H1 (cell line): ENCODE measurements around the gene NEB. TPM values are rescaled to one million over a fixed set of nuclear protein-coding genes. Genes with fewer than 3 reads are reported as not detected.

Experiments used
- CTCF ChIA-PET: fragments of 300-600 bp; sonication (Branson Sonifier 250); formaldehyde crosslinking; loops from one replicate; lab custom pipeline; 2021; ENCODE audit not compliant: partially characterized antibody; lab: Charles Lee
- POLR2A ChIA-PET: fragments of 300-600 bp; sonication (Branson Sonifier 250); formaldehyde crosslinking; loops from one replicate; lab custom pipeline; 2021; ENCODE audit warnings: inconsistent platforms; ENCODE audit not compliant: partially characterized antibody; lab: Charles Lee
- DNase-seq, 2 experiments: peaks; one replicate each; pipeline versions ENCODE4 v3.0.0 to v3.0.0-alpha.2; 2010 to 2022; ENCODE audit warnings: low spot score in 2 of 2, low read depth in 1 of 2, mixed read lengths in 1 of 2
- FAIRE-seq: peaks from 2 replicates; lab custom pipeline; 2011; peaks lifted over from hg19 to GRCh38; lab: Jason Lieb, UNC
- H2AFZ ChIP-seq: 2 replicates; pipeline ENCODE4 v1.8.1; 2012; ENCODE audit warnings: low read length, inconsistent platforms
- H2AK5ac ChIP-seq: 2 replicates; pipeline ENCODE4 v1.6.1; 2013; ENCODE audit warnings: low read depth, low read length
- H2BK120ac ChIP-seq: replicated peaks from 2 replicates; pipeline ENCODE3; 2013; ENCODE audit warnings: low read depth, low read length, inconsistent platforms
- H2BK12ac ChIP-seq: 2 replicates; pipeline ENCODE4 v1.6.1; 2013; ENCODE audit warnings: low read depth, low read length
- H2BK15ac ChIP-seq: 2 replicates; pipeline ENCODE4 v1.6.1; 2013; ENCODE audit warnings: low read length
- H2BK20ac ChIP-seq: 2 replicates; pipeline ENCODE4 v1.6.1; 2013; ENCODE audit warnings: low read length
- H2BK5ac ChIP-seq: 2 replicates; pipeline ENCODE4 v1.6.1; 2013; ENCODE audit warnings: low read depth, low read length
- H3K14ac ChIP-seq: 2 replicates; pipeline ENCODE4 v1.6.1; 2013; ENCODE audit warnings: inconsistent platforms; ENCODE audit not compliant: insufficient read length
- H3K18ac ChIP-seq: 2 replicates; pipeline ENCODE4 v1.6.1; 2013; ENCODE audit warnings: low read length; ENCODE audit errors: extremely low read depth
- H3K23ac ChIP-seq: 2 replicates; pipeline ENCODE4 v1.6.1; 2013; ENCODE audit warnings: inconsistent platforms; ENCODE audit not compliant: insufficient read length
- H3K23me2 ChIP-seq: 2 replicates; pipeline ENCODE4 v1.6.1; 2013; ENCODE audit warnings: low read depth, low read length
- H3K27ac ChIP-seq: 2 replicates; pipeline ENCODE4 v1.6.1; 2011; ENCODE audit warnings: low read depth, low read length, inconsistent platforms
- H3K27me3 ChIP-seq, 4 experiments: replicated peaks in 1 of 4; 1 replicate in 1 of 4; 2 replicates in 3 of 4; pipeline versions ENCODE4 v1.6.1 to v1.8.1; 2011 to 2013; ENCODE audit warnings: low read length in 3 of 4, mild to moderate bottlenecking in 3 of 4, inconsistent platforms in 2 of 4, mixed read lengths in 2 of 4, moderate library complexity in 1 of 4; ENCODE audit not compliant: control insufficient read depth in 3 of 4, insufficient read depth in 3 of 4; ENCODE audit errors: extremely low read depth in 1 of 4
- H3K36me3 ChIP-seq, 4 experiments: 2 replicates each; pipeline versions ENCODE4 v1.6.1 to v1.8.1; 2011 to 2013; ENCODE audit warnings: mild to moderate bottlenecking in 4 of 4, low read length in 3 of 4, moderate library complexity in 2 of 4, control low read depth in 1 of 4, inconsistent platforms in 1 of 4; ENCODE audit not compliant: insufficient read depth in 4 of 4, control insufficient read depth in 2 of 4
- H3K4ac ChIP-seq: replicated peaks from 2 replicates; pipeline ENCODE3; 2013; ENCODE audit warnings: low read length, low read depth, mixed read lengths, inconsistent platforms; ENCODE audit not compliant: insufficient read length
- H3K4me1 ChIP-seq, 4 experiments: replicated peaks in 1 of 4; 1 replicate in 1 of 4; 2 replicates in 3 of 4; pipeline versions ENCODE4 v1.6.1 to v1.8.1; 2011 to 2013; ENCODE audit warnings: low read length in 3 of 4, inconsistent platforms in 2 of 4, mixed read lengths in 1 of 4; ENCODE audit not compliant: insufficient read depth in 4 of 4, control insufficient read depth in 3 of 4
- H3K4me2 ChIP-seq, 2 experiments: 2 replicates each; pipeline versions ENCODE4 v1.6.1 to v1.8.1; 2011 to 2013; ENCODE audit warnings: low read depth in 2 of 2, low read length in 2 of 2, control low read depth in 1 of 2, inconsistent platforms in 1 of 2, mild to moderate bottlenecking in 1 of 2; ENCODE audit not compliant: insufficient read depth in 1 of 2
- H3K4me3 ChIP-seq, 4 experiments: fragments of 200-600, 300-600 bp in 1 of 4; sonication (generic), shearing (Covaris generic), sonication (Bioruptor Twin) in 1 of 4; 2 replicates each; pipeline versions ENCODE4 v1.5.1 to v1.8.1; 2011 to 2016; ENCODE audit warnings: low read length in 4 of 4, low read depth in 3 of 4, control low read depth in 2 of 4, inconsistent platforms in 2 of 4, mild to moderate bottlenecking in 2 of 4, mixed read lengths in 1 of 4, moderate library complexity in 1 of 4; ENCODE audit not compliant: insufficient read depth in 2 of 4; ENCODE audit errors: extremely low read depth in 1 of 4
- H3K56ac ChIP-seq: replicated peaks from 2 replicates; pipeline ENCODE3; 2013; ENCODE audit warnings: low read depth, mild to moderate bottlenecking, mixed read lengths, low read length, inconsistent platforms; ENCODE audit not compliant: insufficient read length
- H3K79me1 ChIP-seq: 2 replicates; pipeline ENCODE4 v1.6.1; 2013; ENCODE audit warnings: low read depth, low read length, control low read depth
- H3K79me2 ChIP-seq, 2 experiments: 2 replicates each; pipeline versions ENCODE4 v1.6.1 to v1.8.1; 2012 to 2013; ENCODE audit warnings: low read length in 2 of 2, mild to moderate bottlenecking in 2 of 2, inconsistent platforms in 1 of 2; ENCODE audit not compliant: insufficient read depth in 2 of 2, control insufficient read depth in 1 of 2
- H3K9ac ChIP-seq, 4 experiments: replicated peaks in 1 of 4; 1 replicate in 1 of 4; 2 replicates in 3 of 4; pipeline versions ENCODE4 v1.6.1 to v1.8.1; 2011 to 2013; ENCODE audit warnings: low read depth in 3 of 4, low read length in 3 of 4, control low read depth in 2 of 4, mild to moderate bottlenecking in 2 of 4, moderate library complexity in 2 of 4, inconsistent platforms in 1 of 4; ENCODE audit errors: extremely low read depth in 1 of 4
- H3K9me3 ChIP-seq, 2 experiments: 2 replicates each; pipeline versions ENCODE4 v1.6.1 to v1.8.1; 2012 to 2013; ENCODE audit warnings: mild to moderate bottlenecking in 2 of 2, moderate library complexity in 2 of 2, control low read depth in 1 of 2, inconsistent platforms in 1 of 2, low read depth in 1 of 2, low read length in 1 of 2, mixed read lengths in 1 of 2; ENCODE audit not compliant: insufficient read depth in 2 of 2
- H4K20me1 ChIP-seq, 2 experiments: replicated peaks in 1 of 2; 2 replicates each; pipeline versions ENCODE3 to v1.8.1; 2011 to 2013; ENCODE audit warnings: inconsistent platforms in 2 of 2, low read length in 2 of 2, mild to moderate bottlenecking in 1 of 2; ENCODE audit not compliant: insufficient read depth in 2 of 2, control insufficient read depth in 1 of 2
- H4K5ac ChIP-seq: 2 replicates; pipeline ENCODE4 v1.6.1; 2013; ENCODE audit warnings: low read length, low read depth, mixed read lengths, inconsistent platforms; ENCODE audit not compliant: insufficient read length
- H4K8ac ChIP-seq: 2 replicates; pipeline ENCODE4 v1.8.0; 2013; ENCODE audit warnings: mild to moderate bottlenecking, moderate library complexity, low read length, inconsistent platforms; ENCODE audit not compliant: insufficient read depth; ENCODE audit errors: extremely low read depth
- H4K91ac ChIP-seq: replicated peaks from 2 replicates; pipeline ENCODE3; 2013; ENCODE audit warnings: low read length, mixed read lengths, inconsistent platforms; ENCODE audit not compliant: insufficient read length
- NANOG ChIP-seq: IDR thresholded peaks from 2 replicates; pipeline ENCODE4 v1.6.1; 2011; ENCODE audit warnings: low read length, low read depth, mild to moderate bottlenecking, inconsistent platforms; ENCODE audit not compliant: insufficient read depth, poor library complexity, severe bottlenecking
- POLR2AphosphoS5 ChIP-seq: IDR thresholded peaks from 2 replicates; pipeline ENCODE4 v1.6.1; 2011; ENCODE audit warnings: low read depth, low read length
- RAD21 ChIP-seq, 2 experiments: IDR thresholded peaks in 1 of 2; conservative IDR thresholded peaks in 1 of 2; 2 replicates each; pipeline ENCODE4 v1.6.1; 2011; ENCODE audit warnings: low read depth in 2 of 2, low read length in 2 of 2, improper control_type of control experiment in 1 of 2, inconsistent platforms in 1 of 2, mild to moderate bottlenecking in 1 of 2, moderate library complexity in 1 of 2
- SAP30 ChIP-seq: fragments of 300-600 bp; sonication (generic); IDR thresholded peaks from 2 replicates; pipeline ENCODE4 v1.7.1; 2012; ENCODE audit warnings: low read length, moderate library complexity, mild to moderate bottlenecking, inconsistent platforms; ENCODE audit not compliant: insufficient read depth, insufficient replicate concordance
- SP1 ChIP-seq: IDR thresholded peaks from 2 replicates; pipeline ENCODE4 v1.6.1; 2011; ENCODE audit warnings: low read depth, low read length
- SP2 ChIP-seq: IDR thresholded peaks from 2 replicates; pipeline ENCODE4 v1.6.1; 2012; ENCODE audit warnings: mild to moderate bottlenecking, low read length, inconsistent platforms
- TAF7 ChIP-seq: optimal IDR thresholded peaks from 2 replicates; pipeline ENCODE3; 2011; ENCODE audit warnings: low read depth, mild to moderate bottlenecking, inconsistent platforms, low read length, moderate library complexity, borderline replicate concordance
- TCF12 ChIP-seq: IDR thresholded peaks from 2 replicates; pipeline ENCODE4 v1.6.1; 2011; ENCODE audit warnings: low read depth, mild to moderate bottlenecking, low read length
- ZNF274 ChIP-seq: IDR thresholded peaks from 2 replicates; pipeline ENCODE4 v1.7.0; 2012; ENCODE audit warnings: low read length, borderline replicate concordance; ENCODE audit errors: extremely low read depth
- WGBS, 2 experiments: shearing (Covaris generic) in 1 of 2; methylation state at CpG; one replicate each; pipeline versions ENCODE4 v1.1.6 to v1.1.7; 2013 to 2015; ENCODE audit warnings: low lambda C conversion rate in 2 of 2, mixed read lengths in 2 of 2, inconsistent platforms in 1 of 2, low coverage in 1 of 2, missing lambda C conversion rate in 1 of 2; ENCODE audit not compliant: insufficient replicate concordance in 2 of 2, insufficient coverage in 1 of 2, insufficient read length in 1 of 2; ENCODE audit errors: extremely low coverage in 1 of 2, missing lambda C conversion rate in 1 of 2; 5-methylcytosine and 5-hydroxymethylcytosine counted together
- polyA plus RNA-seq, 7 experiments: library from polyadenylated mRNA; depleted of rRNA in 3 of 7; stranded (reverse) in 5 of 7; unstranded in 2 of 7; fragments of >200 nt in 5 of 7; fragments of 200-250 nt in 2 of 7; gene quantifications; 1 replicate in 5 of 7; 2 replicates in 1 of 7; 4 replicates in 1 of 7; pipeline versions ENCODE4 v1.2.1 to v1.2.3, GENCODE V29; 2011 to 2013; ENCODE audit warnings: missing spikeins in 2 of 7, mixed read lengths in 2 of 7
- total RNA-seq: library from RNA; stranded (reverse); fragmentation: NEBNext Ultra II Directional; extraction: Animal tissue kit (Norgen Biotek cat#: 25700); gene quantifications from 2 replicates; pipeline ENCODE4 v1.2.1, GENCODE V29; 2021
- TF ChIP-seq, protein P1 (sequence below): IDR thresholded peaks from 2 replicates; pipeline ENCODE4 v1.6.1; 2012; ENCODE audit warnings: inconsistent platforms
- TF ChIP-seq, protein P2 (sequence below): IDR thresholded peaks from 2 replicates; pipeline ENCODE4 v1.6.1; 2012; ENCODE audit warnings: low read length, inconsistent platforms

Gene NEB
- total and polyA plus RNA-seq, 2 of the 8 experiments (the other 6 are each of a cell fraction or from before 2014, with no cell fraction given), result 1.4 to 2.5 TPM

DNA sequence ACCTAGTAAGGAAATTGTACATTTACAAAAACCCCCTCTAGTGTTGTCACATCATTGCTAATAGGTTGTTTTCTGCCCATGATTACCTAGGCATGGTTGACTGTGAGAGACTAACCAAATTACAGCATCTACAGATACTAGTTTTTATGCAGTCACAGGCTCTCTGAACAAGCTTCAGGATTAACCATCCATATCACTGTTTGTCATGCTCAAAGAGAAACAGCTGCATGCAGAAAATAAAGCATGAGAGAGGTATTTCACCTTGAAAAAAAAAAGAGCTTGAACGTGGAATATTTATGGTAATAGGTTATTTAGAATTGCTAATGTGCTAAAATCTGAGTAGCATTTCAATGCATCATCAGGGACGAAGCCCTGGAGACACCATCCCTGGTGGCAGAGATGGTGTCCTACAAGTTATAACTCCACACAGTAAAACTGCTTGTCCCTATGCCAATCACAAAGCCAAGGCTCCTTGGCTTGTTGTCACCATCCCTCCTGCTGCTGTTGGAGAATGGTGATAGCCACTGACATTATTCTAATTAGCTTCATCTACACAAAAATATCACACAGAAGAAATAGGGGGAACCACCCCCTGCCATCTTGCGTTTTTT lies 5.4 kb downstream of the NEB start:
- CTCF ChIA-PET, result interaction anchor here (0.6 to 2.7 kb wide), 15 partner anchors 9 to 1589 kb away, joined by 3 to 16 read pairs (median 4); no protein-coding TSS in a partner anchor
- POLR2A ChIA-PET, result no interaction called here
- Histone ChIP-seq H2BK15ac (no peak overlapping the region), H3K23ac (no peak overlapping the region), H4K5ac (no peak overlapping the region), H4K91ac (no peak overlapping the region), H3K27me3 (no peaks in the 10 kb centered on the region), H2BK20ac (no peak overlapping the region), H3K4ac (no peak overlapping the region), H2AK5ac (no peak overlapping the region), H3K27ac (no peak overlapping the region), H3K23me2 (no peaks in the 10 kb centered on the region), H3K4me3 (no peak overlapping the region), H3K36me3 (no peaks in the 10 kb centered on the region; a peak in 1 of 8 replicates), H2BK12ac (no peak overlapping the region), H2BK5ac (no peak overlapping the region), H3K79me2 (no peaks in the 10 kb centered on the region), H3K79me1 (no peaks in the 10 kb centered on the region), H3K18ac (no peak overlapping the region), H3K56ac (no peak overlapping the region), H2AFZ (no peak overlapping the region), H2BK120ac (no peak overlapping the region), H3K14ac (no peak overlapping the region), H3K4me2 (peak overlapping the region in 1 of 2 experiments; percentile 59; a peak in 1 of 4 replicates), H4K8ac (no peak overlapping the region), H3K9me3 (no peaks in the 10 kb centered on the region), H3K4me1 (peaks cover 3 to 16% (median 11%) of the 10 kb centered on the region in 4 experiments; a peak in 5 of 7 replicates), H4K20me1 (no peaks in the 10 kb centered on the region), H3K9ac (no peak overlapping the region)
- DNase-seq (no peak), FAIRE-seq (peak; percentile 65)
- 58% methylated on average over 3 of the region's 3 CpGs; no CpG with 5 or more reads in 1 of the 2 experiments for WGBS, 2 experiments
- TF ChIP-seq SP2 (no peak), NANOG (no peak), POLR2AphosphoS5 (no peak), SAP30 (no peak), RAD21 (IDR thresholded peaks at IDR 0.05 in 1 of 2, conservative IDR thresholded peaks at IDR 0.05 in 1 of 2; ENCODE audit: low read depth in 2 of 2, low read length in 2 of 2) (peak in 1 of 2 experiments; percentile 24; a peak in 2 of 4 replicates), TCF12 (no peak), TAF7 (no peak), ZNF274 (no peak), SP1 (no peak)
- TF ChIP-seq, protein P1, sequence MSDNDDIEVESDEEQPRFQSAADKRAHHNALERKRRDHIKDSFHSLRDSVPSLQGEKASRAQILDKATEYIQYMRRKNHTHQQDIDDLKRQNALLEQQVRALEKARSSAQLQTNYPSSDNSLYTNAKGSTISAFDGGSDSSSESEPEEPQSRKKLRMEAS, result no peak
- TF ChIP-seq, protein P2, sequence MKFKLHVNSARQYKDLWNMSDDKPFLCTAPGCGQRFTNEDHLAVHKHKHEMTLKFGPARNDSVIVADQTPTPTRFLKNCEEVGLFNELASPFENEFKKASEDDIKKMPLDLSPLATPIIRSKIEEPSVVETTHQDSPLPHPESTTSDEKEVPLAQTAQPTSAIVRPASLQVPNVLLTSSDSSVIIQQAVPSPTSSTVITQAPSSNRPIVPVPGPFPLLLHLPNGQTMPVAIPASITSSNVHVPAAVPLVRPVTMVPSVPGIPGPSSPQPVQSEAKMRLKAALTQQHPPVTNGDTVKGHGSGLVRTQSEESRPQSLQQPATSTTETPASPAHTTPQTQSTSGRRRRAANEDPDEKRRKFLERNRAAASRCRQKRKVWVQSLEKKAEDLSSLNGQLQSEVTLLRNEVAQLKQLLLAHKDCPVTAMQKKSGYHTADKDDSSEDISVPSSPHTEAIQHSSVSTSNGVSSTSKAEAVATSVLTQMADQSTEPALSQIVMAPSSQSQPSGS, result no peak
